Keratinocyte (primary cell): ENCODE measurements around the gene NALCN. TPM values are rescaled to one million over a fixed set of nuclear protein-coding genes. Genes with fewer than 3 reads are reported as not detected.

Experiments
- DNase-seq: peaks from one replicate; pipeline ENCODE4 v3.0.0-alpha.2; 2011; ENCODE audit warnings: low read depth, missing footprints, low spot score
- FAIRE-seq: peaks from 2 replicates; lab custom pipeline; 2011; peaks lifted over from hg19 to GRCh38; lab: Jason Lieb, UNC
- H2AFZ ChIP-seq: 2 replicates; pipeline ENCODE4 v1.6.0; 2012; ENCODE audit warnings: low read length, control low read depth, inconsistent platforms; ENCODE audit not compliant: control insufficient read depth
- H3K27ac ChIP-seq: 2 replicates; pipeline ENCODE4 v1.5.1; 2011; ENCODE audit warnings: low read length; ENCODE audit not compliant: control insufficient read depth, insufficient read depth
- H3K27me3 ChIP-seq: 3 replicates; pipeline ENCODE4 v1.6.0; 2011; ENCODE audit warnings: low read length; ENCODE audit not compliant: control insufficient read depth, insufficient read depth; ENCODE audit errors: extremely low read depth
- H3K36me3 ChIP-seq, 2 experiments: 2 replicates in 1 of 2; 3 replicates in 1 of 2; pipeline ENCODE4 v1.5.1; 2011; ENCODE audit warnings: low read length in 2 of 2, mild to moderate bottlenecking in 1 of 2; ENCODE audit not compliant: control insufficient read depth in 2 of 2, insufficient read depth in 2 of 2; ENCODE audit errors: extremely low read depth in 1 of 2
- H3K4me1 ChIP-seq: 3 replicates; pipeline ENCODE4 v1.5.1; 2011; ENCODE audit warnings: low read length; ENCODE audit not compliant: control insufficient read depth, insufficient read depth; ENCODE audit errors: extremely low read depth
- H3K4me2 ChIP-seq: 3 replicates; pipeline ENCODE4 v1.6.0; 2011; ENCODE audit warnings: low read depth, low read length; ENCODE audit not compliant: control insufficient read depth, insufficient read depth; ENCODE audit errors: extremely low read depth
- H3K4me3 ChIP-seq, 3 experiments: fragments of 200-600 bp in 1 of 3; sonication (generic) in 1 of 3; 2 replicates in 2 of 3; 3 replicates in 1 of 3; pipeline ENCODE4 v1.5.1; 2011 to 2016; ENCODE audit warnings: low read length in 3 of 3, mild to moderate bottlenecking in 3 of 3, control low read depth in 2 of 3, inconsistent platforms in 1 of 3, low read depth in 1 of 3, mixed read lengths in 1 of 3, mixed run types in 1 of 3, moderate library complexity in 1 of 3; ENCODE audit not compliant: control insufficient read depth in 2 of 3, insufficient read depth in 2 of 3; ENCODE audit errors: extremely low read depth in 1 of 3
- H3K79me2 ChIP-seq: 2 replicates; pipeline ENCODE4 v1.6.0; 2012; ENCODE audit warnings: low read length; ENCODE audit not compliant: control insufficient read depth, insufficient read depth
- H3K9ac ChIP-seq: 3 replicates; pipeline ENCODE4 v1.6.0; 2011; ENCODE audit warnings: low read length; ENCODE audit not compliant: control insufficient read depth, insufficient read depth; ENCODE audit errors: extremely low read depth
- H3K9me1 ChIP-seq: 3 replicates; pipeline ENCODE4 v1.6.0; 2011; ENCODE audit warnings: low read length; ENCODE audit not compliant: control insufficient read depth, insufficient read depth; ENCODE audit errors: extremely low read depth
- H3K9me3 ChIP-seq: 2 replicates; pipeline ENCODE4 v1.5.1; 2012; ENCODE audit warnings: low read depth, low read length; ENCODE audit not compliant: control insufficient read depth
- H4K20me1 ChIP-seq: 3 replicates; pipeline ENCODE4 v1.6.0; 2011; ENCODE audit warnings: low read length; ENCODE audit not compliant: control insufficient read depth, insufficient read depth; ENCODE audit errors: extremely low read depth
- EZH2 ChIP-seq: IDR thresholded peaks from one replicate; pipeline ENCODE4 v1.6.1; 2012; ENCODE audit warnings: inconsistent platforms, mild to moderate bottlenecking, low read length, moderate library complexity
- dilution Hi-C: fragments of 300-500 bp; cut with MboI; formaldehyde crosslinking; loops from one replicate; pipeline ENCODE4 v1.7.0; 2020; ENCODE audit warnings: low sequenced_read_pairs; ENCODE audit not compliant: extremely low pct_ligation_motif_present
- polyA plus RNA-seq, 5 experiments: library from polyadenylated mRNA; depleted of rRNA in 3 of 5; stranded (reverse) in 3 of 5; stranded (forward) in 1 of 5; unstranded in 1 of 5; fragments of >200 nt; gene quantifications; 1 replicate in 1 of 5; 2 replicates in 3 of 5; 3 replicates in 1 of 5; pipeline versions ENCODE4 v1.2.1 to v1.2.3, GENCODE V29; 2011 to 2012; ENCODE audit warnings: missing spikeins in 2 of 5, low read depth in 1 of 5, low replicate concordance in 1 of 5
- TF ChIP-seq, protein P1 (sequence below), 3 experiments: IDR thresholded peaks in 1 of 3; conservative IDR thresholded peaks in 1 of 3; optimal IDR thresholded peaks in 1 of 3; 2 replicates in 2 of 3; 3 replicates in 1 of 3; pipeline versions ENCODE3 to v1.5.1; 2011; ENCODE audit warnings: low read length in 3 of 3, mild to moderate bottlenecking in 3 of 3, moderate library complexity in 2 of 3, control low read depth in 1 of 3, inconsistent platforms in 1 of 3; ENCODE audit not compliant: insufficient read depth in 2 of 3; ENCODE audit errors: extremely low read depth in 1 of 3

Gene NALCN
- polyA plus RNA-seq, 1 donor (not counting 4 experiments of a cell fraction or from before 2014, with no cell fraction given) = 0.16 TPM

DNA sequence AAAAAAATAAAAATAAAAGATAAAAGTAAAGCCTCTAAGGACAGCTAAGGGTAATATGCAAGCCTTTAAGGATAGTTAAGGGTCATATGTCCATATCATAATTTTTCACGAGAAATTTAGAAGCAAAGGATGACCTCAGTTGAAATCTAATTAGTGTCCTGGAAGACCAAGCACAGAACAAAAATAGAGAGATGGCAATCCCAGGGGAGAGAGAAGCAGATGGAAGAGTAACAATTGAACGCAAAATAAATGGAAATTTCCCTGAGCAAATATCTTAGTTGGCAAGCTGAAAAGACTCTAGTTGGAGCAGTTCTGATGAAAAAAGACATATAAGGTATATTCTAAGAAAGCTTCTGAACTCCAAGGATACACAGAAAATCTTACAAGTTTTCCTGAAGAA, 275.4 kb downstream of the NALCN start:
- no peaks in the 10 kb centered on the region for H3K79me2 ChIP-seq
- no peak overlapping the region for H3K27ac ChIP-seq
- no peak overlapping the region for H3K9ac ChIP-seq
- no peaks in the 10 kb centered on the region for H4K20me1 ChIP-seq
- no peaks in the 10 kb centered on the region for H3K9me1 ChIP-seq
- no peak overlapping the region for H2AFZ ChIP-seq
- no peaks in the 10 kb centered on the region for H3K27me3 ChIP-seq
- no peaks in the 10 kb centered on the region for H3K9me3 ChIP-seq
- no peak for TF ChIP-seq EZH2
- TF ChIP-seq, protein P1, sequence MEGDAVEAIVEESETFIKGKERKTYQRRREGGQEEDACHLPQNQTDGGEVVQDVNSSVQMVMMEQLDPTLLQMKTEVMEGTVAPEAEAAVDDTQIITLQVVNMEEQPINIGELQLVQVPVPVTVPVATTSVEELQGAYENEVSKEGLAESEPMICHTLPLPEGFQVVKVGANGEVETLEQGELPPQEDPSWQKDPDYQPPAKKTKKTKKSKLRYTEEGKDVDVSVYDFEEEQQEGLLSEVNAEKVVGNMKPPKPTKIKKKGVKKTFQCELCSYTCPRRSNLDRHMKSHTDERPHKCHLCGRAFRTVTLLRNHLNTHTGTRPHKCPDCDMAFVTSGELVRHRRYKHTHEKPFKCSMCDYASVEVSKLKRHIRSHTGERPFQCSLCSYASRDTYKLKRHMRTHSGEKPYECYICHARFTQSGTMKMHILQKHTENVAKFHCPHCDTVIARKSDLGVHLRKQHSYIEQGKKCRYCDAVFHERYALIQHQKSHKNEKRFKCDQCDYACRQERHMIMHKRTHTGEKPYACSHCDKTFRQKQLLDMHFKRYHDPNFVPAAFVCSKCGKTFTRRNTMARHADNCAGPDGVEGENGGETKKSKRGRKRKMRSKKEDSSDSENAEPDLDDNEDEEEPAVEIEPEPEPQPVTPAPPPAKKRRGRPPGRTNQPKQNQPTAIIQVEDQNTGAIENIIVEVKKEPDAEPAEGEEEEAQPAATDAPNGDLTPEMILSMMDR (optimal IDR thresholded peaks at IDR 0.05 in 1 of 3, IDR thresholded peaks at IDR 0.05 in 1 of 3, conservative IDR thresholded peaks at IDR 0.05 in 1 of 3; ENCODE audit: extremely low read depth in 1 of 3, insufficient read depth in 2 of 3, low read length in 3 of 3) = no peak
- no peak for DNase-seq
- no peak for FAIRE-seq
- H3K4me2 ChIP-seq = no peak overlapping the region
- no peak overlapping the region for H3K4me3 ChIP-seq
- no peaks in the 10 kb centered on the region for H3K4me1 ChIP-seq
- H3K36me3 ChIP-seq = no peaks in the 10 kb centered on the region
- dilution Hi-C loops = no loop called here

DNA sequence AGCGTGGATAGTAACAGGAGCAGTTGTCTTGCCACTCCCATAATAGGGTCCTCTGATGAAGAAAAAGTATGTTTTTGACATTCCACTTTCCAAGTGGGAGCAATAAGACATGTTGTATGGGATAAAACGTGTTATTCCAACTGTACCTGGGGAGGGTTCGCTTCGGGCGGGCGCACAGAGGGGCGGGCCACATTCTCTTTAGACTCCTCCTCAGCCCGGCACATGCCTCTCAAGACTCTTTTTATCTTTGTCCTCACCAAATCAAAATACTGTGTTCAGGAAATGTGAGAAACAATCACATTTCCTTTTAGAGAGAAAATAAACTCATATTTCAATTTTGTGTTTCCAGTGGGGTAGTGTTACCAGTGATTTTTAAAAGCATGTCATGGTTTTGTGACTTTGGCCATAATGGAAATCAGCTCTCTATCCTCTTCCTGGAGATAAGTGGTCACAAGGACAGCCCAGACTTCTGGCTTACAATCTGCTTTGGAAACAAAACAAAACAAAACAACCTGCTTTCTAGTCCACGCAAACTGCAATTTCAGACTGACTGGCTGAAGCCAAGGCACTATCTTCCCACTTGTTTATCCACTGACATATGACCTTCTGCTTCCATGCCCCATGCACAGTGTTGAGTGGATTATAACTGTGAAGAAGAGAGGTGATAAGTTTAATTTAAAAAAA, 276.1 kb downstream of the NALCN start:
- H3K27ac ChIP-seq = no peak overlapping the region
- dilution Hi-C loops = no loop called here

More for the DNA sequence above, 276.1 kb downstream of the NALCN start:
- DNase-seq (no peak), FAIRE-seq (no peak)
- H4K20me1 ChIP-seq = no peaks in the 10 kb centered on the region
- H3K79me2 ChIP-seq = no peaks in the 10 kb centered on the region
- H3K9me3 ChIP-seq = no peaks in the 10 kb centered on the region
- TF ChIP-seq, protein P1 (optimal IDR thresholded peaks at IDR 0.05 in 1 of 3, IDR thresholded peaks at IDR 0.05 in 1 of 3, conservative IDR thresholded peaks at IDR 0.05 in 1 of 3; ENCODE audit: extremely low read depth in 1 of 3, insufficient read depth in 2 of 3, low read length in 3 of 3) = no peak
- no peak for TF ChIP-seq EZH2
- no peaks in the 10 kb centered on the region for H3K4me1 ChIP-seq
- H3K4me3 ChIP-seq = no peak overlapping the region
- H3K4me2 ChIP-seq = no peak overlapping the region
- no peak overlapping the region for H3K9ac ChIP-seq
- no peak overlapping the region for H2AFZ ChIP-seq
- no peaks in the 10 kb centered on the region for H3K36me3 ChIP-seq
- no peaks in the 10 kb centered on the region for H3K9me1 ChIP-seq
- H3K27me3 ChIP-seq = no peaks in the 10 kb centered on the region
